ENCODE measurements around the gene TMC3. TPM values are rescaled to one million over a fixed set of nuclear protein-coding genes. Genes with fewer than 3 reads are reported as not detected.

The TMC3 gene
- polyA plus RNA-seq, 2 of the 4 experiments (the other 2 are of a cell fraction): not detected

DNA sequence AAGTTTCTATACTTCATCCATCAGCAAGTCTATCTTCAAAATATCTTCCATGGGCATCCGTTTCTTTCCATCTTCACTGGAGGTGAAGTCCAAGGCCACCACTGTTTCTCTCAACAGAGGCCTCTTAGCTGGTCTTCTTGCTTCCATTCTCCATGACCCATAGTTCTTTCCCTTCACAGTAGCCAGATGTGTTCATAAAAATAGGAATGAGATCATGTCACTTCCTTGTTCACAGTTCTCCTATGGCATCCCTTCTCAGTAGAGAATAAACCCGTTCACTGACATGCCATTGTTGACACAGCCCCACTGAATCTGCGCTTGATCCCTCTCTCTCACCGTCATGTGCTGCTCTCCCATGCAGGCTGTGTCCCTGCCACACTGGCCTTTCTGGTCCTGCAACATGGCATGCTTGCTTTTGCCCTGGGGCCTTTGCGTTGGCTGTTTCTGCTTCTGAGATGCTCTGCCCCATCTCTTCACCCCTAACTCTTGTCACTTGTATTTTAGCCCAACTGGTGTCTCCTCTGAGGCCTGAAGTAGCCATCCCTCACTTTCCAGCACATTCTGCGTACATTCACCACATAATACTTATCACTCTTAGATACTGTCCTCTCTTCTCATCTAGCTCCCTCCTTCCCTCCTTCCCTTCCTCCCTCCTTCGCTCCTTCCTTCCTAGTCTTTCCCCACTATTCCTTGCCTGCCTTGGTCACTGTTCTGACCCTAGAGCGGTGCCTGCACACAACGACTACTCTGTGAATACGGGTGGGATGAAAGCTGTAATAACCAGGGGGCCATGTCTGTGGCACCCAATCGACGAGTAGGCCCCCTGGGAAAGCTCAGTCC is 92.0 kb downstream of the TMC3 start:
- TF ChIP-seq PHF8 (IDR thresholded peaks at IDR 0.05; ENCODE audit: borderline replicate concordance, low read depth): no peak
- no peak for TF ChIP-seq CHD2 (IDR thresholded peaks at IDR 0.05; ENCODE audit: low read length, partially characterized antibody)
- TF ChIP-seq CBX8 (IDR thresholded peaks at IDR 0.05): no peak
- no peak for TF ChIP-seq RAD21 (conservative IDR thresholded peaks at IDR 0.05 in 1 of 2, IDR thresholded peaks at IDR 0.05 in 1 of 2)
- TF ChIP-seq SREBF2 (IDR thresholded peaks at IDR 0.05): no peak
- TF ChIP-seq, protein P1, sequence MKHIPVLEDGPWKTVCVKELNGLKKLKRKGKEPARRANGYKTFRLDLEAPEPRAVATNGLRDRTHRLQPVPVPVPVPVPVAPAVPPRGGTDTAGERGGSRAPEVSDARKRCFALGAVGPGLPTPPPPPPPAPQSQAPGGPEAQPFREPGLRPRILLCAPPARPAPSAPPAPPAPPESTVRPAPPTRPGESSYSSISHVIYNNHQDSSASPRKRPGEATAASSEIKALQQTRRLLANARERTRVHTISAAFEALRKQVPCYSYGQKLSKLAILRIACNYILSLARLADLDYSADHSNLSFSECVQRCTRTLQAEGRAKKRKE (CRISPR knock-in tag; IDR thresholded peaks at IDR 0.05; ENCODE audit: low read depth): no peak
- TF ChIP-seq KDM5A (IDR thresholded peaks at IDR 0.05): no peak
- no peak for TF ChIP-seq ZSCAN20 (CRISPR knock-in tag; IDR thresholded peaks at IDR 0.05)
- TF ChIP-seq, protein P2, sequence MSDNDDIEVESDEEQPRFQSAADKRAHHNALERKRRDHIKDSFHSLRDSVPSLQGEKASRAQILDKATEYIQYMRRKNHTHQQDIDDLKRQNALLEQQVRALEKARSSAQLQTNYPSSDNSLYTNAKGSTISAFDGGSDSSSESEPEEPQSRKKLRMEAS (IDR thresholded peaks at IDR 0.05): no peak
- Histone ChIP-seq H3K27ac (no peak overlapping the region), H3K4me3 (no peak overlapping the region), H3K4me1 (no peaks in the 10 kb centered on the region), H3K9me3 (peaks cover 6% of the 10 kb centered on the region; the same call in 2 of the 3 replicates), H3K4me2 (no peak overlapping the region)
- FAIRE-seq (no peak), ATAC-seq (no peak), DNase-seq (ENCODE audit: low read depth in 1 of 2, low spot score in 1 of 2) (no peak)
- ChIA-PET POLR2A (no interaction called here), CTCF (interaction anchor here (0.7 to 20.2 kb wide), 5 partner anchors 7 to 128 kb away, joined by 3 to 361 read pairs (median 22); no protein-coding TSS in a partner anchor)
- WGBS (ENCODE audit: missing lambda C conversion rate): 57% methylated on average over 12 of the region's 12 CpGs

DNA sequence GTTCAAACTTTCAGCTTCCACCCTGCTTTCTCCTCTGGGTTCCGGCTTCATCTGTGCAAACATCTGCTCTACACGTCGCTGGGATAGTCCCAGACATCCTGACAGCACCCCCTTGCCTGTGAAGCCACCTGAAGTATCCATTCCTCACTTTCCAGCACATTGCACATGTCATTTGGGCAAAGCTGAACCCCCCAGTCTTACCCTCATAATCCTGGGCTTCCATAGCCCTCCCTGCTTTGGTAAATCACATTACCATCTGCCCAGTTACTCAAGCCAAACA is 92.6 kb downstream of the TMC3 start:
- WGBS (ENCODE audit: missing lambda C conversion rate): 27% methylated on average over 3 of the region's 3 CpGs

More for the DNA sequence above, 92.6 kb downstream of the TMC3 start:
- CTCF ChIA-PET: interaction anchor here (2.3 to 20.2 kb wide), 3 partner anchors 14 to 129 kb away, joined by 10 to 361 read pairs (median 91); no protein-coding TSS in a partner anchor
- no peak for DNase-seq (ENCODE audit: low read depth in 1 of 2, low spot score in 1 of 2)
- H3K4me2 ChIP-seq: no peak overlapping the region
- no peaks in the 10 kb centered on the region for H3K4me1 ChIP-seq
- no peak for FAIRE-seq
- peaks cover 11% of the 10 kb centered on the region; the same call in 2 of the 3 replicates for H3K9me3 ChIP-seq
- POLR2A ChIA-PET: no interaction called here
- no peak overlapping the region for H3K4me3 ChIP-seq
- no peak for ATAC-seq
- no peak for TF ChIP-seq POLR2A (IDR thresholded peaks at IDR 0.05; ENCODE audit: low read length)
- TF ChIP-seq, protein P3, sequence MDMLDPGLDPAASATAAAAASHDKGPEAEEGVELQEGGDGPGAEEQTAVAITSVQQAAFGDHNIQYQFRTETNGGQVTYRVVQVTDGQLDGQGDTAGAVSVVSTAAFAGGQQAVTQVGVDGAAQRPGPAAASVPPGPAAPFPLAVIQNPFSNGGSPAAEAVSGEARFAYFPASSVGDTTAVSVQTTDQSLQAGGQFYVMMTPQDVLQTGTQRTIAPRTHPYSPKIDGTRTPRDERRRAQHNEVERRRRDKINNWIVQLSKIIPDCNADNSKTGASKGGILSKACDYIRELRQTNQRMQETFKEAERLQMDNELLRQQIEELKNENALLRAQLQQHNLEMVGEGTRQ (IDR thresholded peaks at IDR 0.05): no peak
- TF ChIP-seq JUNB (IDR thresholded peaks at IDR 0.05): no peak
- no peak for TF ChIP-seq CHD2 (IDR thresholded peaks at IDR 0.05; ENCODE audit: low read length, partially characterized antibody)
- TF ChIP-seq TP53 (CRISPR knock-in tag; IDR thresholded peaks at IDR 0.05): no peak
- TF ChIP-seq NR3C1 (IDR thresholded peaks at IDR 0.05): no peak
- no peak for TF ChIP-seq FOSB (CRISPR knock-in tag; IDR thresholded peaks at IDR 0.05)
- no peak for TF ChIP-seq HEYL (CRISPR knock-in tag; IDR thresholded peaks at IDR 0.05)
- no peak for TF ChIP-seq BHLHE40 (IDR thresholded peaks at IDR 0.05; ENCODE audit: low read depth, low read length)
- TF ChIP-seq HOXB5 (CRISPR knock-in tag; IDR thresholded peaks at IDR 0.05): no peak
- H3K27ac ChIP-seq: no peak overlapping the region

Other genes with a start within 250 kb of the TMC3 start
- not detected in 2 replicates for gene CFAP161, start 239.9 kb downstream of the TMC3 start, polyA plus RNA-seq (2011; rRNA removed)
- not detected in 3 replicates for gene CFAP161, start 239.9 kb downstream of the TMC3 start, polyA plus RNA-seq (2017; fragmentation: RNase III; extraction: RNeasy Plus Mini Kit Qiagen cat#74134 plus additional on column Dnase treatment)
- gene IL16, start 177.3 kb downstream of the TMC3 start, polyA plus RNA-seq (2011; rRNA removed): not detected in 2 replicates
- gene IL16, start 177.3 kb downstream of the TMC3 start, polyA plus RNA-seq (2017; fragmentation: RNase III; extraction: RNeasy Plus Mini Kit Qiagen cat#74134 plus additional on column Dnase treatment): 0.05 to 0.09 TPM in 2 of 3 replicates, not detected in the other
- 2.8 TPM in 2 replicates for gene STARD5, start 50.1 kb downstream of the TMC3 start, polyA plus RNA-seq (2011; rRNA removed)
- gene STARD5, start 50.1 kb downstream of the TMC3 start, polyA plus RNA-seq (2017; fragmentation: RNase III; extraction: RNeasy Plus Mini Kit Qiagen cat#74134 plus additional on column Dnase treatment): 2.1 TPM in 3 replicates